HG03103 (cell line): ENCODE measurements around the gene NLGN3.
"Not testable (repeated sequence)": the region's sequence is repeated elsewhere in the genome, so short reads cannot be mapped to it uniquely, and the experiment has no call there.

Experiments
- ATAC-seq: cut with Tn5 transposase; IDR thresholded peaks from one replicate; pipeline ENCODE4 v1.9.1; 2021; ENCODE audit warnings: low read depth; ENCODE audit not compliant: unreplicated experiment

The NLGN3 gene

GRCh38 chrX:71168134-71168533, 23.5 kb downstream of the NLGN3 start:
- ATAC-seq, result no peak

- no peak for ATAC-seq
Observed at GRCh38 chrX:71169586-71169985, 24.9 kb downstream of the NLGN3 start.

- no peak for ATAC-seq
Observed at GRCh38 chrX:71170660-71171059, 26.0 kb downstream of the NLGN3 start.

GRCh38 chrX:71171110-71171801, 26.6 kb downstream of the NLGN3 start:
- ATAC-seq, result no peak

GRCh38 chrX:71173440-71173839, 28.8 kb downstream of the NLGN3 start:
- ATAC-seq, result no peak

DNA sequence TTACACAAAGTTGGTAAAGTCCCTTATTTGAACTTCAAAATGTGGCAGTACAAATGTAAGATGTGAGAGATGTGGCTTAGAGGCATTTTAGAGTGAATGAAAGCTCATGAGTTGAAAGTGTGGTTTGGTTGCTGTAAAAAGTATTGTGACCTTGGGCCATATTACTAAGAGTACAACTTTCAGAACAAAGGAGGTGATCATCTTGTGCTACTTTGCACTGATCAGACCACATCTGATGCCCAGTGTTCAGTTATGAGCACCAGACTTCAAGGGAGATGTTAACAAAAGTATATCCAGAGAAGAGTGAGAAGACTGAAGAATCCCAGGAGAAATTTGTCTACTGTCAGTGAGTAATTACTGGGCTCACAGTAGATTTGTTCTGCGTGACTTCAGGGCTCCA, 30.2 kb downstream of the NLGN3 start:
- no peak for ATAC-seq

DNA sequence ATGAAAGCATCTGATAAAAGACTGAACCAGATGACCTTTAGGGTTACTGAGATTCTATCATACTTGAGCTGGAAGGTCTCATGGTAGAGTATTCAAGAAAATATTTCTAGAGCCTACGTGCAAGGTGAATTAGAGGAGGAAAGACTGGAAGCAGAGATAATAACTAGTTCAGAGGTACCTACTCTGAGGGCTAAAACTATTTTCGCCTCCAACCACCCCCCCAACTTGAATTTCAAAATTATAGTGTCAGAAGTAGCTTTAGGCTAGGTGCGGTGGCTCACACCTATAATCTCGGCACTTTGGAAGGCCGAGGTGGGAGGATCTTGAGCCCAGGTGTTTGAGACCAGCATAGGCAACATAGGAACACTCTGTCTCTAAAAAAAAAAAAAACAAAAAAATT, 30.9 kb downstream of the NLGN3 start:
- no peak for ATAC-seq

DNA sequence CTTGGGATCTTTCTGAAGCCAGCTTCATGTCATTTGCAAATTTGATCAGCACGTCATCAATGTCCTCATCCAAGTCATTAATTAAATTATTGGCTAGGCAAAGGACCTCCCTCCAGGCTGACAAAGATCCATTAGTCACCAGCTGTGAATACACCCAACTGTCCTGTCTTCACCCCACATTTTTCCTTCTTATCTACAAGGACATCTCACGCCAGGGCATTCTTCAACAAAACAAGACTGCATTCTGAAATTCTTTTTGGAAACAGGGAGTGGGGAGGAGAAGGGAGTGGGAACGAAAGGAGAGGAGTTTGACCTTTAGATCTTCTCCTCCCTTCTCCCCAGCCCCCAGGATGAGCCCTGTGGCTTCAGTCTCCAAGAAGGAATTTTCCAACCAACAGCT, 32.7 kb downstream of the NLGN3 start:
- ATAC-seq, result no peak

GRCh38 chrX:71178908-71179307, 34.3 kb downstream of the NLGN3 start:
- ATAC-seq, result no peak

DNA sequence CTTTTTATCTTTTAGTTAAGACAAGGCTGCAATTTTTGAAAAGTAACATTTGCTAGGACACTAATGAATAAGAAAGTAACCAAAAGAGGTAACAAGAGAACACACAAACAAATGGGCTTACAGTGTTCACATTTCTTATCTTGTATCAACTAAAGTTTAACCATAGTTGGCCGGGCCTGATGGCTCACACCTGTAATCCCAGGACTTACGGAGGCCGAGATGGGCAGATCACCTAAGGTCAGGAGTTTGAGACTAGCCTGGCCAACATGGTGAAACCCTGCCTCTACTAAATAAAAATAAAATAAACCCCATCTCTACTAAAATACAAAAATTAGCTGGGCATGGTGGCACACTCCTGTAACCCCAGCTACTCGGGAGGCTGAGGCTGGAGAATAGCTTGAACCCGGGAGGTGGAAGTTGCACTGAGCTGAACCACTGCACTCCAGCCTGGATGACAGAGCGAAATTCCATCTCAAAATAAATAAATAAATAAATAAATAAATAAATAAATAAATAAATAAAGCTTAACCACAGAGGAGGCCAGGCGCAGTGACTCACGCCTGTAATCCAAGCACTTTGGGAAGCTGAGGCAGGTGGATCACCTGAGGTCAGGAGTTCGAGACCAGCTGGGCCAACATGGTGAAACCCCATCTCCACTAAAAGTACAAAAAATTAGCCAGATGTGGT, 36.1 kb downstream of the NLGN3 start:
- ATAC-seq, result not testable (repeated sequence)

- peak; percentile 32 for ATAC-seq
Observed at GRCh38 chrX:71181558-71181909, 36.9 kb downstream of the NLGN3 start.

GRCh38 chrX:71181910-71182799, 37.5 kb downstream of the NLGN3 start:
- ATAC-seq, result peak; percentile 91

GRCh38 chrX:71182871-71183270, 38.2 kb downstream of the NLGN3 start:
- ATAC-seq, result no peak

DNA sequence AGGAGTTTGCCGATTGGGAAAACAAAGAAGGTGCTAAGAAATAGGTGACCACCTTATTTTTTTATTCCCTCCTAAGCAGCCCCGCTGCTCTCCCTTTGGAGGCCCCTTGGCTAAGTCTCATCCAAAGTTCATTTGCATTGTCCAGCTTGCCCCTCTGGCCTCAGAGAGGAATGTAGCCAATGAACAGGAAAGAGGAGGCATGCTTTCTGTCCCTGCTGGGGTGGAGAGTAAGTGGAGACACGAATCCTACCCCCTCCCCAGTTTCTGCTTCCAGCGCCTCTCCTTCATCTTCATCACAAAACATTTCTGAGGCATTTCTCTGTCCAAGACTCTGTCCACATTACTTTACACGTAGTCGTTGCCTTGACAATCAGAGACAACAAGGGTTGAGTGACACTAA, 38.7 kb downstream of the NLGN3 start:
- no peak for ATAC-seq

DNA sequence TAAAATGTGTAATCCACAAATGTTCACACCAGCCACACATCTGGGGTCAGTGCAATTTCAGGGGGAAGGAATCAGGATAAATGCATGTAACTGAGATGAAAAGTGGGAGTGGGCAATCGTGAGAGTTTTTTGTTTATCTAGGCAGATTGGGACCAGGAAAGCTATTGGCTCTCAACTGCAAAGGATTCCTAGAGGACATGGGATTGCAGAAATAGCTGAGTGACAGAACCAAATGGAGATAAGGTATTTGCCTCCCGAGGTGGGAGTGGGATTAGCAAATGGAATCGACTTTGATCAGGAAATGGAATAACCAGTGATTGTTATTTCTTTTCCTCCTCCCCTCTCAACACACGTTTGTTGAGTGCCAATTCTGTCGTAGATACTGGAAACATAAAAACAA, 39.5 kb downstream of the NLGN3 start:
- ATAC-seq, result no peak

- ATAC-seq, result no peak
Observed at GRCh38 chrX:71184803-71185495, 40.3 kb downstream of the NLGN3 start.

DNA sequence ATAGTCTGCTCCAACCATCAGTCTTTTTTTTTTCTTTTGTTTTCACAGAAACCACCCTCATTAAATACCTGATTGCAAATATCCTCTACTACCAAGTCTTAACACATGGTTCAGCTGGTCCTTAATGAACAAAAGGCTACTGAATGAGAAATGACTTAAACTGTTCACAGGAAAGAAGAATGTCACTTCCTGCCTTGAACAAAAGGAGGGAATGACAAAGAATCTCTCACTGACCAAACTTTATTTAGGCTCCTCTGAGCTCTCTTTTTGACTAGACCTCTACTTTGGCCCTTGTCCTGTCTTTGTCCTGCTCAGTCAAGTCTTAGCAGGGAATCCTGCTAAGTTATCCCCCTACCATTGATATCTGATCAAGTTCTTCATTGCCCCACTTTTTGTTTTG, 46.6 kb downstream of the NLGN3 start:
- ATAC-seq, result no peak

DNA sequence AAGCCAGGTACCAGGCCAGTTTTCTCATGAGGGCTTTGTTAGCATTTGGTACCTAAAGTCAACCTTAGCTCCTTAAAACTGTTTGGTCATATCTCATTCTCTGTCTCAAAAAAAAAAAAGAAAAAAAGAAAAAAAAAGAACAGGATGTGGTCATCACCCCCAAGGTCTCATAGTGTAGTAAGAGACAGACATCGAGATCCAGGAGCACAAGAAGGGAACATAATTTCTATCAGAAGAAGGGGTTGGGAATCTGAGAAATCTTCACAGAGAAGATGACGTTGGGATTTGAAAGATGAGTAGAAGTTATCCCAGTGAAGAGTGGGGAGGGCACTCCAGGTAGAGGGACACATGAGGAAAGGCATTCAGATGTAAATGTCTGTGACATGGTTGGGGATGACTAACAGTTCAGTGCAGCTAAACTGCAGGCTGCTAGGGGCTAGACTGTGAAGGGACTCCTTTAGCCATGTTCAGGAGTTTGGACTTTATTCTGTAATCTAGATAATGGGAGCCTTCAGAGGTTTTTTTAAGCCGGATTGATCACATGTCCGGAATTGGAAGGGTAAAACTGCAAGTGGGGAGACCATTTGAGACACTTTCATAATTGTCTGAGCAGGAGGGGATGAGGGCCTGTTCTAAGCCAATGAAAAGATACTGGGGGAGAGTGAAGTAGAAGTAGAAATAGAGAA, 51.5 kb downstream of the NLGN3 start:
- no peak for ATAC-seq

DNA sequence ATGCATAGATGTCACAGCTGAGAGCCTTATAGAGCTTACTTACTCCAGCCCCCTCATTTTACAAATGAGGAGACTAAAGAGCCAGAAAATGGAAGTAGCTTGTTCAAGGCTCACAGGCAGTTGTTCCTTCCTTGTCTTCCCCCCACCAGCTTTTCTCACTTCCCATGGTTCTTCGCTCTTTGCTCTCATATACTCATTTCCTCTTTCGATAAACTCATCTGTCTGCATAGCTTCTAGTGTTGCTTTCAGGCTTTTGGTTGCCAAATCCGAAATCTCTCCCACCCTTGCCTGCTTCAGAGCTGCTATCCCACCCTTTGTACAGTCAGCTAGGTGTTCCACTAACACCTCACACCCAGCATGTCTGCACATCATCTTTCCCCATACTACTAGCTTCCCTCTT, 53.4 kb downstream of the NLGN3 start:
- peak; percentile 65 for ATAC-seq

DNA sequence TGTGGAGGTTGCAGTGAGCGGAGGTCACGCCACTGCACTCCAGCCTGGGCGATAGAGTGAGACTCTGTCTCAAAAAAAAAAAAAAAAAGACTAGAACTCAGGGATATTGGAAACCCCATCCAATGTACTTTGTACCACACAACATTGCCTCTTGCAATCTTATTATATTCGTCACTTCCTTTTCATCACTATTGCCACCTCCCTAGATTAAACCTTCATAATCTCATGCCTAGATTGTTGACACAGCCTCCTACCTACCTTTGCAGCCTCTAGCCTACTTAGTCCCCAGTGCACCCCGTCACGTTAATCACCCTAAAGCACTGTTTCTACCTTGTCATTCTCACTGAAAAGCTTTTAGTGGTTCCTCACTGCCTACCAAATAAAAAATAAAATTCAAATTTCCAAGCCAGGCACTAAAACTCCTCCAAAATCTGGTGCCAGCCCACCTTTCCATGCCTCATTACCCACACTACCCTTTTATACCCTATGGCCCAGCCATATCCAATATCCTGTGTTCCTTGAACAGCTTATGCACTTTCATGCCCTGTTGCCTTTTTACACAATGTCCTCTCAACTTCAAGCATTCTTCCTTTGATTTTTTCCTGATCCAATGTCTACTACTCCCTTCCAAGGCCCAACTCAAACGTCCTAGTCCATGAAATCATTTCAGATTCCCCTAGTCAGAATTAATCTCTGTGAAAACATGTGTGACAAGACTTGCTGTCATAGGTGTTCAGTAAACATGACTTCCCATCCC, 54.8 kb downstream of the NLGN3 start:
- no peak for ATAC-seq
